ENCODE measurements around the gene NFIC. TPM values are rescaled to one million over a fixed set of nuclear protein-coding genes. Genes with fewer than 3 reads are reported as not detected.
"Not testable (repeated sequence)": the region's sequence is repeated elsewhere in the genome, so short reads cannot be mapped to it uniquely, and the experiment has no call there.

Gene NFIC
- total RNA-seq (2014; rRNA removed; shearing (Covaris generic)), result 19.8 and 20.0 TPM in 2 replicates

GRCh38 chr19:3365836-3366752 is at the start of gene NFIC:
Gene NFIC, plus strand, starts transcription at chr19:3366583. Its CDS starts 54 bp downstream, at chr19:3366637.
- peak; percentile 82 for DNase-seq (ENCODE audit: low spot score)

DNA sequence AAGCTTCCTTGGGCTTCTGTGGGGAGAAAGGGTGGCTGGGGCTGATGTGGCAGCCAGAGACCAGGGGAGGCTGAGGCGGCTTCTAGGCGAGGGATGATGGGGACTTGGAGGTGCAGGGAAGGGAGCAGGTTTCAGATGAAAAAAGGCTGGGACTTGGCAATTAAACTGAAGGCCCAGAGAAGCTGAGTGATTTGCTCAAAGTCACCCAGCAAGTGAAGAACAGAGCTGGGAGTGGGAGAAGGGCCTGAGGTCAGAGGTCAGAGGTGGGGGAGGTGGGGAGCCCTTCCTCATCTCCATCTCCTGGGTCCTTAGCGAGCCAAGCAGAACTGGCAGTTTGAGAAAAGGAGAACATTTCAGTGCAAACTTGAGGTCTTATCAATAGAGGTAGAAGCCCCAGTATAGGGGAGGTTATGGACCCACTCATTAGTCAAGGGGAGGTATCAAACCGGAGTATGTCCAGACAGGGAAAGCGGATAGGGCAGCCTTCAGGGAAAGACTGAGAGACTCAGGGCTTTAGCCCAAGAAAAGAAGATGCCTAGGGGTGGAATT is 49.6 kb upstream of the NFIC start:
- DNase-seq (ENCODE audit: low spot score), result no peak

- peak; percentile 63 for DNase-seq (ENCODE audit: low spot score)
Observed at GRCh38 chr19:3319643-3320353, 46.6 kb upstream of the NFIC start.

- DNase-seq (ENCODE audit: low spot score), result no peak
Observed at GRCh38 chr19:3320354-3320670, 46.1 kb upstream of the NFIC start.

GRCh38 chr19:3320853-3321252 is 45.5 kb upstream of the NFIC start:
- no peak for DNase-seq (ENCODE audit: low spot score)

GRCh38 chr19:3321696-3322095 is 44.7 kb upstream of the NFIC start:
- no peak for DNase-seq (ENCODE audit: low spot score)

GRCh38 chr19:3322199-3322978 is 44.0 kb upstream of the NFIC start:
- no peak for DNase-seq (ENCODE audit: low spot score)

DNA sequence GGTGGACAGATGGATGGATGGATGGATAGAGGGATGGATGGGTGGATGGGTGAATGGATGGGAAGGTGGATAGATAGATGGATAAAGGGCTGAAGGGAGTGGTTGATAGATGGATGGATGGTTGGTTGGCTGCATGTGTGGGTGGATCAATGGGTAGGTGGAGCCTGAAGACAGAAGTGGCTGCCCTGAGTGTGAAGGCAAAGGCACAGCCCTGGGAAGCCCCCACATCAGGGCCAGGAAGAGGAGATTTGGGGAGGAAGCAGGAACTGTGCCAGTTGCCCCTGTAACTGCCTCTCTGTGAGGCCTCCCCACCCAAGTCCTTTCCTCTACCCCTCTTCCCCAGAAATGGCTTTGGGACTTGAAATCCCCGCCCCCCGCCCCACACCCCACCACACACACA is 43.4 kb upstream of the NFIC start:
- no peak for DNase-seq (ENCODE audit: low spot score)

DNA sequence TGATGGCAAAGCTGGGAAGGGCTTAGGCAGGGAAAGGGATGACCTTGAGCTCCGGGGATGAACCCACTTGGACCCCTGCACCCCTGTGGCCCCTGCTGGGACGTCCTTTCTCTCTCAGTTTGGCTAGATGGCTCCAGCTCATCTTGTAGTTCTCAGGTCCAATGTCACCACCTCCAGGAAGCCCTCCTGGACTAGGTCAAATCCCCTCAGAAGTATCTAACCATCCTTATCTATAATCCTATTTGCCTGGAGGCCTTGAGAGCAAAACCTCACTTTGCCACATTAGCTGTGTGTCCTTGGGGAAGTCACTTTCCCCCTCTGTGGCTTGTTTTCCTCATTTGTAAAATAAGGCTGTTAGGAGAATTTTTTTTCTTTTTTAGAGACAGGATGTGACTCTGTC is 42.7 kb upstream of the NFIC start:
- no peak for DNase-seq (ENCODE audit: low spot score)

GRCh38 chr19:3324405-3324856 is 42.0 kb upstream of the NFIC start:
- DNase-seq (ENCODE audit: low spot score), result no peak

- DNase-seq (ENCODE audit: low spot score), result no peak
Observed at GRCh38 chr19:3325451-3325850, 40.9 kb upstream of the NFIC start.

DNA sequence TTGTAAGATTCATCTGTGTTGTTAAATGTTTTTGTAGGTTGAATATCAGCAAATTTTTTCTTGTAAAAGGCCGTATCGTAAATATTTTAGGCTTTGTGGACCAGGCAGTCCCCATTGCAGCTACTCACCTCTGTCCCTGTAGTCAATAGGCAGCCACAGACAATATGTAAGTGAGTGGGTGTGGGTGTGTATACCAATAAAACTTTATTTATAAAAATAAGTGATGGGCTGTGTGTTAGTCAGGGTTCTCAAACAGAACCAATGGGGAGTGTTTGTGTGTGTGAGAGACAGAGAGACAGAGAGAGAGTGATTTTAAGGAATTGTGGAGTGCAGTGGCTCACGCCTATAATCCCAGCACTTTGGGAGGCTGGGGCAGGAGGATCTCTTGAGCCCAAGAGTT is 37.6 kb upstream of the NFIC start:
- DNase-seq (ENCODE audit: low spot score), result no peak

DNA sequence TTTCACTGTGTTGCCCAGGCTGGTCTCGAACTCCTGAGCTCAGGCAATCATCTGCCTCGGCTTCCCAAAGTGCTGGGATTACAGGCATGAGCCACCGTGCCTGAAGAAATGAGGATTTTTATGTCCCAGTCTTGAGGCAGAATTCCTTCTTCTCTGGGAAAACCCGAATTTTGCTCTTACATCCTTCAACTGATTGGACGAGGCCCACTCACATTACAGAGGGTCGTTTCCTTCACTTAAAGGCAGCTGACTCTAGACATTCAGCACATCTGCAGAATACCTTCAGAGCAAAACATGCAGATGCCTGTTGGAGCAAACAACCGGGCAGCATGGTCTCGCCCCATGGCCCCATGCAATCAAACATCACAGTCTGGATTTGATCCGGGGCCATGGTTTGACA is 36.3 kb upstream of the NFIC start:
- DNase-seq (ENCODE audit: low spot score), result no peak

DNA sequence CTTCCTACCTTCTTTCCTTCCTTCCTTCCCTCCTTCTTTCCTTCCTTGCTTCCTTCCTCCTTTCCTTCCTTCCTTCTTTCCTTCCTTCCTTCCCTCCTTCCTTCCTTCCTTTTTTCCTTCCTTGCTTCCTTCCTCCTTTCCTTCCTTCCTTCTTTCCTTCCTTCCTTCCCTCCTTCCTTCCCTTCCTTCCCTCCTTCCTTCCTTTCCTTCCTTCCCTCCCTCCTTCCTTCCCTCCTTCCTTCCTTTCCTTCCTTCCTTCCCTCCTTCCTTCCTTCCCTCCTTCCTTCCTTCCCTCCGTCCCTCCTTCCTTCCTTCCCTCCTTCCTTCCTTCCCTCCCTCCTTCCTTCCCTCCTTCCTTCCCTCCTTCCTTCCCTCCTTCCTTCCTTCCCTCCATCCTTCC is 34.2 kb upstream of the NFIC start:
- DNase-seq (ENCODE audit: low spot score), result not testable (repeated sequence)

GRCh38 chr19:3333020-3333583 is 33.3 kb upstream of the NFIC start:
- DNase-seq (ENCODE audit: low spot score), result no peak

GRCh38 chr19:3333662-3334061 is 32.7 kb upstream of the NFIC start:
- no peak for DNase-seq (ENCODE audit: low spot score)

DNA sequence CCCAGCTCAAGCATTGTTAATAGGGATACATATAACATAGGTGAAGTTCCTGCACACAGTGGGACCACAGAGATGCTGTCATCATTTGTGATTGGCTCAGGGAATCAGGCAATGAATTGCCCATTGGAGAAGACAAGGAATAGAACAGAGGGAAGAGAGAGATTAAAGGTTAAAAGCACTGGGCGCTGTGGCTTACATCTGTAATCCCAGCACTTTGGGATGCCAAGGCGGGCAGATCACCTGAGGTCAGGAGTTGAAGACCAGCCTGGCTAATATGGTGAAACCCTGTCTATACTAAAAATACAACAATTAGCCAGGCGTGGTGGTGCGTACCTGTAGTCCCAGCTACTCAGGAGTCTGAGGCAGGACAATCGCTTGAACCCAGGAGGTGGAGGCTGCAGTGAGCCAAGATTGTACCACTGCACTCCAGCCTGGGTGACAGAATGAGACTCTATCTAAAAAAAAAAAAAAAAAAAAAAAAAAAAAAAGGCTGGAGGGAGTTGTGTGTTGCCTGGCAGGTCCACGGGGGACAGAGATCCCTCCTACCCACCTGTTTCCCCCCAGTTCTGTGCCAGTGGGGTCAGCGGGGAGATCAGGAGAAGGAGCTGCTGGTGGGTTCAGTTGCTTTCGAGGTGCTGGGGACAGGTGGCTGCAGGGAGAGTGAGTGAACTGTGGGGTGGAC is 31.5 kb upstream of the NFIC start:
- not testable (repeated sequence) for DNase-seq (ENCODE audit: low spot score)

GRCh38 chr19:3335431-3336350 is 30.7 kb upstream of the NFIC start:
- DNase-seq (ENCODE audit: low spot score), result peak; percentile 54

- DNase-seq (ENCODE audit: low spot score), result no peak
Observed at GRCh38 chr19:3336351-3336679, 30.1 kb upstream of the NFIC start.

Measured in H4 (cell line).